Nephron (organoid): ENCODE data around the gene MALRD1.
A peak's percentile ranks its signal among the peaks of the same experiment; 100 is the strongest.

ENCODE experiments used
- H3K27ac Mint-ChIP-seq, 3 experiments: 2 replicates each; pipeline ENCODE4 v1.8.0; 2020; ENCODE audit warnings: mixed read lengths in 3 of 3, mild to moderate bottlenecking in 2 of 3, moderate library complexity in 1 of 3
- H3K27me3 Mint-ChIP-seq: 2 replicates; pipeline ENCODE4 v1.8.0; 2021; ENCODE audit warnings: low read depth, mild to moderate bottlenecking, moderate library complexity, mixed read lengths
- H3K36me3 Mint-ChIP-seq: 2 replicates; pipeline ENCODE4 v1.8.0; 2020; ENCODE audit warnings: low read depth, mixed read lengths
- H3K4me1 Mint-ChIP-seq: 2 replicates; pipeline ENCODE4 v1.8.0; 2020; ENCODE audit warnings: mixed read lengths
- H3K4me3 Mint-ChIP-seq, 3 experiments: 2 replicates each; pipeline ENCODE4 v1.8.0; 2020; ENCODE audit warnings: mild to moderate bottlenecking in 3 of 3, mixed read lengths in 3 of 3, moderate library complexity in 2 of 3
- H3K9me3 Mint-ChIP-seq: 2 replicates; pipeline ENCODE4 v1.8.0; 2020; ENCODE audit warnings: mixed read lengths
- TF ChIP-seq, protein P1 (sequence below), 3 experiments: fragments of 200-600 bp; sonication (generic); IDR thresholded peaks; one replicate each; pipeline ENCODE4 v1.5.0; 2021; ENCODE audit warnings: antibody characterized with exemption in 3 of 3; ENCODE audit not compliant: unreplicated experiment in 3 of 3

The MALRD1 gene

GRCh38 chr10:19705250-19705649, 656.6 kb downstream of the MALRD1 start:
- Mint-ChIP-seq H3K27me3 (no peaks in the 10 kb centered on the region), H3K9me3 (peaks cover 5% of the 10 kb centered on the region), H3K36me3 (no peaks in the 10 kb centered on the region), H3K4me3 (no peak overlapping the region), H3K27ac (peak overlapping the region in 2 of 3 experiments; percentile 59 to 69), H3K4me1 (peaks cover 18% of the 10 kb centered on the region)
- TF ChIP-seq, protein P1, sequence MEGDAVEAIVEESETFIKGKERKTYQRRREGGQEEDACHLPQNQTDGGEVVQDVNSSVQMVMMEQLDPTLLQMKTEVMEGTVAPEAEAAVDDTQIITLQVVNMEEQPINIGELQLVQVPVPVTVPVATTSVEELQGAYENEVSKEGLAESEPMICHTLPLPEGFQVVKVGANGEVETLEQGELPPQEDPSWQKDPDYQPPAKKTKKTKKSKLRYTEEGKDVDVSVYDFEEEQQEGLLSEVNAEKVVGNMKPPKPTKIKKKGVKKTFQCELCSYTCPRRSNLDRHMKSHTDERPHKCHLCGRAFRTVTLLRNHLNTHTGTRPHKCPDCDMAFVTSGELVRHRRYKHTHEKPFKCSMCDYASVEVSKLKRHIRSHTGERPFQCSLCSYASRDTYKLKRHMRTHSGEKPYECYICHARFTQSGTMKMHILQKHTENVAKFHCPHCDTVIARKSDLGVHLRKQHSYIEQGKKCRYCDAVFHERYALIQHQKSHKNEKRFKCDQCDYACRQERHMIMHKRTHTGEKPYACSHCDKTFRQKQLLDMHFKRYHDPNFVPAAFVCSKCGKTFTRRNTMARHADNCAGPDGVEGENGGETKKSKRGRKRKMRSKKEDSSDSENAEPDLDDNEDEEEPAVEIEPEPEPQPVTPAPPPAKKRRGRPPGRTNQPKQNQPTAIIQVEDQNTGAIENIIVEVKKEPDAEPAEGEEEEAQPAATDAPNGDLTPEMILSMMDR (IDR thresholded peaks at IDR 0.05; ENCODE audit: unreplicated experiment in 3 of 3): no peak

GRCh38 chr10:19706904-19707303, 658.3 kb downstream of the MALRD1 start:
- peaks cover 17% of the 10 kb centered on the region for H3K9me3 Mint-ChIP-seq
- H3K4me3 Mint-ChIP-seq: no peak overlapping the region
- TF ChIP-seq, protein P1 (IDR thresholded peaks at IDR 0.05; ENCODE audit: unreplicated experiment in 3 of 3): no peak
- no peaks in the 10 kb centered on the region for H3K27me3 Mint-ChIP-seq
- H3K27ac Mint-ChIP-seq: no peak overlapping the region
- peaks cover 6% of the 10 kb centered on the region for H3K36me3 Mint-ChIP-seq
- H3K4me1 Mint-ChIP-seq: peaks cover 18% of the 10 kb centered on the region

- Mint-ChIP-seq H3K9me3 (peaks cover 19% of the 10 kb centered on the region), H3K36me3 (peaks cover 7% of the 10 kb centered on the region), H3K27ac (no peak overlapping the region), H3K4me1 (peaks cover 18% of the 10 kb centered on the region), H3K4me3 (no peak overlapping the region), H3K27me3 (no peaks in the 10 kb centered on the region)
- TF ChIP-seq, protein P1 (IDR thresholded peaks at IDR 0.05; ENCODE audit: unreplicated experiment in 3 of 3): no peak
These were observed 658.8 kb downstream of the MALRD1 start for GRCh38 chr10:19707376-19707775.

GRCh38 chr10:19708031-19708430, 659.4 kb downstream of the MALRD1 start:
- H3K4me1 Mint-ChIP-seq: peaks cover 20% of the 10 kb centered on the region
- TF ChIP-seq, protein P1 (IDR thresholded peaks at IDR 0.05; ENCODE audit: unreplicated experiment in 3 of 3): no peak
- H3K4me3 Mint-ChIP-seq: no peak overlapping the region
- no peak overlapping the region for H3K27ac Mint-ChIP-seq
- H3K36me3 Mint-ChIP-seq: peaks cover 7% of the 10 kb centered on the region
- no peaks in the 10 kb centered on the region for H3K27me3 Mint-ChIP-seq
- H3K9me3 Mint-ChIP-seq: peaks cover 21% of the 10 kb centered on the region

GRCh38 chr10:19710600-19710999, 662.0 kb downstream of the MALRD1 start:
- Mint-ChIP-seq H3K27me3 (no peaks in the 10 kb centered on the region), H3K27ac (no peak overlapping the region)

GRCh38 chr10:19713159-19713558, 664.6 kb downstream of the MALRD1 start:
- H3K27ac Mint-ChIP-seq: peak overlapping the region in 1 of 3 experiments; percentile 3
- H3K4me1 Mint-ChIP-seq: peaks cover 8% of the 10 kb centered on the region
- TF ChIP-seq, protein P1 (IDR thresholded peaks at IDR 0.05; ENCODE audit: unreplicated experiment in 3 of 3): no peak
- no peak overlapping the region for H3K4me3 Mint-ChIP-seq
- H3K27me3 Mint-ChIP-seq: no peaks in the 10 kb centered on the region
- peaks cover 7% of the 10 kb centered on the region for H3K36me3 Mint-ChIP-seq
- peaks cover 30% of the 10 kb centered on the region for H3K9me3 Mint-ChIP-seq

More at GRCh38 chr10:19710600-19710999, 662.0 kb downstream of the MALRD1 start:
- Mint-ChIP-seq H3K9me3 (peaks cover 32% of the 10 kb centered on the region), H3K4me3 (no peak overlapping the region), H3K4me1 (peaks cover 14% of the 10 kb centered on the region), H3K36me3 (peaks cover 7% of the 10 kb centered on the region)
- TF ChIP-seq, protein P1 (IDR thresholded peaks at IDR 0.05; ENCODE audit: unreplicated experiment in 3 of 3): no peak
